ENCODE results near the gene BANP.

Gene BANP

GRCh38 chr16:88121886-88122580, 170.8 kb downstream of the BANP start:
- DNase-seq (ENCODE audit: low spot score), result no peak
- no peak for TF ChIP-seq CTCF (IDR thresholded peaks at IDR 0.05; ENCODE audit: extremely low read depth, missing control alignments)

Measured in GM20000 (cell line).